ENCODE data around the gene YEATS4. TPM values are rescaled to one million over a fixed set of nuclear protein-coding genes. Genes with fewer than 3 reads are reported as not detected.

YEATS4 gene
- total RNA-seq, 1 donor from 2014 or later = 45.2 TPM

DNA sequence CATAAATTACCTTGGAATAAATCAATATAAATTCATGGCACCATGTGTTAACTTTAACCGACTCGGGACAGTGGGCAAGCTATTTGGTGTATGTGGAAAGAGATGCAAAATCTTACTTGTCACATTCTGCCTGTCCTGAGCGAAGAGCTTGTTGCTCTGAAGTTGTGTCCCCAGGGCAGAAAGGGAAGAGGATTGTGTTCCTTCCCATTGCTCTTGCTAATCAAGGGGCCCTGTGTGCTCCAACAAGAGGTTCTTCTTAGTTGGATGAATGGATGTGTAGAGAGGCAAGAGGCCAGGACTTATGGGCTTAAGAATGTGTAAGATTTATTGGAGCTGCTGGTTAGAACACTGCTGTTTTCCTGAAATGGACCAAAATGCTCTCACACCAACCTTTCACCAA lies 74.1 kb downstream of the YEATS4 start:
- no peaks in the 10 kb centered on the region for H3K4me1 Mint-ChIP-seq (ENCODE audit: low read depth)
- no peak for DNase-seq (ENCODE audit: low spot score)
- peaks cover 4% of the 10 kb centered on the region for H3K27me3 Mint-ChIP-seq (ENCODE audit: insufficient read depth)
- H3K4me3 Mint-ChIP-seq = no peak overlapping the region
- intact Hi-C loops (cut with micrococcal nuclease) = no loop called here
- H3K9me3 Mint-ChIP-seq = no peaks in the 10 kb centered on the region
- no peak overlapping the region for H3K27ac Mint-ChIP-seq
- no peaks in the 10 kb centered on the region for H3K36me3 Mint-ChIP-seq (ENCODE audit: low read depth)

- no peak for DNase-seq (ENCODE audit: low spot score)
- Mint-ChIP-seq H3K27me3 (ENCODE audit: insufficient read depth) (peaks cover 8% of the 10 kb centered on the region), H3K9me3 (no peaks in the 10 kb centered on the region), H3K27ac (no peak overlapping the region), H3K36me3 (ENCODE audit: low read depth) (no peaks in the 10 kb centered on the region), H3K4me3 (no peak overlapping the region), H3K4me1 (ENCODE audit: low read depth) (no peaks in the 10 kb centered on the region)
- intact Hi-C loops (cut with micrococcal nuclease) = no loop called here
These were observed 76.1 kb downstream of the YEATS4 start for GRCh38 chr12:69435644-69436043.

GRCh38 chr12:69437073-69437472 lies 77.5 kb downstream of the YEATS4 start:
- H3K4me3 Mint-ChIP-seq = no peak overlapping the region
- H3K4me1 Mint-ChIP-seq (ENCODE audit: low read depth) = no peaks in the 10 kb centered on the region
- no peak for DNase-seq (ENCODE audit: low spot score)
- H3K9me3 Mint-ChIP-seq = no peaks in the 10 kb centered on the region
- peaks cover 8% of the 10 kb centered on the region for H3K27me3 Mint-ChIP-seq (ENCODE audit: insufficient read depth)
- intact Hi-C loops (cut with micrococcal nuclease) = no loop called here
- no peak overlapping the region for H3K27ac Mint-ChIP-seq
- no peaks in the 10 kb centered on the region for H3K36me3 Mint-ChIP-seq (ENCODE audit: low read depth)

DNA sequence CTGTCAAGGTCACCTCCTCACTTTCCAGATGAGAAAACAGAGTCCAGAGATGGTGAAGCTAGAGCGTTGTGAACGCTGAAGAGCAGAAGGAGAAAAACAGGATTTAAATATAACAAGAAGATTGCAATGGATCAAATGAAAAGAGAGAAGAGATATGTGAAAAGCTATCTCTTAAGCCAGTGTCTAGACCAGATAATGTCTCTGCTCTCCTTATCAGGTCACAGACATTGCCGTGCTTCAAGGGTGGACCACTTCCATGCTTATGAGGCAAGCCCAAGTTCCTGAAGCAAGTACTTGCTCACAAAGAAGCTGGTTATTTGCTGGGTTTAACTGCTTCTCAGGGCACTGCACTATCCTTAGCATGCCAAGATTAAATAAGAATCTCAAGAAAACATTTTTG lies 79.0 kb downstream of the YEATS4 start:
- intact Hi-C loops (cut with micrococcal nuclease) = no loop called here
- Mint-ChIP-seq H3K4me3 (no peak overlapping the region), H3K27ac (no peak overlapping the region)

GRCh38 chr12:69440016-69440415 lies 80.5 kb downstream of the YEATS4 start:
- no peaks in the 10 kb centered on the region for H3K4me1 Mint-ChIP-seq (ENCODE audit: low read depth)
- H3K4me3 Mint-ChIP-seq = no peak overlapping the region
- no peak for DNase-seq (ENCODE audit: low spot score)
- intact Hi-C loops (cut with micrococcal nuclease) = no loop called here
- H3K27me3 Mint-ChIP-seq (ENCODE audit: insufficient read depth) = peaks cover 5% of the 10 kb centered on the region
- no peak overlapping the region for H3K27ac Mint-ChIP-seq
- H3K36me3 Mint-ChIP-seq (ENCODE audit: low read depth) = no peaks in the 10 kb centered on the region
- H3K9me3 Mint-ChIP-seq = no peaks in the 10 kb centered on the region

More for the DNA sequence above, 79.0 kb downstream of the YEATS4 start:
- no peaks in the 10 kb centered on the region for H3K36me3 Mint-ChIP-seq (ENCODE audit: low read depth)
- H3K9me3 Mint-ChIP-seq = no peaks in the 10 kb centered on the region
- no peak for DNase-seq (ENCODE audit: low spot score)
- peaks cover 8% of the 10 kb centered on the region for H3K27me3 Mint-ChIP-seq (ENCODE audit: insufficient read depth)
- no peaks in the 10 kb centered on the region for H3K4me1 Mint-ChIP-seq (ENCODE audit: low read depth)

Other genes starting within 250 kb of the YEATS4 start
- 114 and 115 TPM in 2 replicates for gene CPSF6, start 120.2 kb upstream of the YEATS4 start, total RNA-seq
- not detected in 2 replicates for gene LYZ, start 11.4 kb upstream of the YEATS4 start, total RNA-seq
- 13.1 and 13.7 TPM in 2 replicates for gene FRS2, start 110.6 kb downstream of the YEATS4 start, total RNA-seq
- 442 and 447 TPM in 2 replicates for gene CCT2, start 225.7 kb downstream of the YEATS4 start, total RNA-seq